HL-60 (cell line): ENCODE measurements around the gene METTL3.

Source experiments
- GABPA ChIP-seq: IDR thresholded peaks from 2 replicates; pipeline ENCODE4 v1.6.1; 2012; ENCODE audit warnings: low read depth
- POLR2AphosphoS5 ChIP-seq: IDR thresholded peaks from 2 replicates; pipeline ENCODE4 v1.6.1; 2012; ENCODE audit warnings: low read depth
- SPI1 ChIP-seq: IDR thresholded peaks from 2 replicates; pipeline ENCODE4 v1.6.1; 2012; ENCODE audit warnings: low read depth, mild to moderate bottlenecking, borderline replicate concordance
- TF ChIP-seq, protein P1 (sequence below): IDR thresholded peaks from 2 replicates; pipeline ENCODE4 v1.6.1; 2012; ENCODE audit warnings: low read depth; ENCODE audit not compliant: insufficient replicate concordance
- TF ChIP-seq, protein P2 (sequence below): IDR thresholded peaks from one replicate; pipeline ENCODE4 v1.5.1; 2011; ENCODE audit warnings: low read length, control low read depth, inconsistent platforms; ENCODE audit not compliant: insufficient read depth

GRCh38 chr14:21528381-21529348, 17.5 kb upstream of the METTL3 start:
- TF ChIP-seq GABPA (no peak), POLR2AphosphoS5 (no peak), SPI1 (no peak)
- TF ChIP-seq, protein P1, sequence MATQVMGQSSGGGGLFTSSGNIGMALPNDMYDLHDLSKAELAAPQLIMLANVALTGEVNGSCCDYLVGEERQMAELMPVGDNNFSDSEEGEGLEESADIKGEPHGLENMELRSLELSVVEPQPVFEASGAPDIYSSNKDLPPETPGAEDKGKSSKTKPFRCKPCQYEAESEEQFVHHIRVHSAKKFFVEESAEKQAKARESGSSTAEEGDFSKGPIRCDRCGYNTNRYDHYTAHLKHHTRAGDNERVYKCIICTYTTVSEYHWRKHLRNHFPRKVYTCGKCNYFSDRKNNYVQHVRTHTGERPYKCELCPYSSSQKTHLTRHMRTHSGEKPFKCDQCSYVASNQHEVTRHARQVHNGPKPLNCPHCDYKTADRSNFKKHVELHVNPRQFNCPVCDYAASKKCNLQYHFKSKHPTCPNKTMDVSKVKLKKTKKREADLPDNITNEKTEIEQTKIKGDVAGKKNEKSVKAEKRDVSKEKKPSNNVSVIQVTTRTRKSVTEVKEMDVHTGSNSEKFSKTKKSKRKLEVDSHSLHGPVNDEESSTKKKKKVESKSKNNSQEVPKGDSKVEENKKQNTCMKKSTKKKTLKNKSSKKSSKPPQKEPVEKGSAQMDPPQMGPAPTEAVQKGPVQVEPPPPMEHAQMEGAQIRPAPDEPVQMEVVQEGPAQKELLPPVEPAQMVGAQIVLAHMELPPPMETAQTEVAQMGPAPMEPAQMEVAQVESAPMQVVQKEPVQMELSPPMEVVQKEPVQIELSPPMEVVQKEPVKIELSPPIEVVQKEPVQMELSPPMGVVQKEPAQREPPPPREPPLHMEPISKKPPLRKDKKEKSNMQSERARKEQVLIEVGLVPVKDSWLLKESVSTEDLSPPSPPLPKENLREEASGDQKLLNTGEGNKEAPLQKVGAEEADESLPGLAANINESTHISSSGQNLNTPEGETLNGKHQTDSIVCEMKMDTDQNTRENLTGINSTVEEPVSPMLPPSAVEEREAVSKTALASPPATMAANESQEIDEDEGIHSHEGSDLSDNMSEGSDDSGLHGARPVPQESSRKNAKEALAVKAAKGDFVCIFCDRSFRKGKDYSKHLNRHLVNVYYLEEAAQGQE, result no peak
- TF ChIP-seq, protein P2, sequence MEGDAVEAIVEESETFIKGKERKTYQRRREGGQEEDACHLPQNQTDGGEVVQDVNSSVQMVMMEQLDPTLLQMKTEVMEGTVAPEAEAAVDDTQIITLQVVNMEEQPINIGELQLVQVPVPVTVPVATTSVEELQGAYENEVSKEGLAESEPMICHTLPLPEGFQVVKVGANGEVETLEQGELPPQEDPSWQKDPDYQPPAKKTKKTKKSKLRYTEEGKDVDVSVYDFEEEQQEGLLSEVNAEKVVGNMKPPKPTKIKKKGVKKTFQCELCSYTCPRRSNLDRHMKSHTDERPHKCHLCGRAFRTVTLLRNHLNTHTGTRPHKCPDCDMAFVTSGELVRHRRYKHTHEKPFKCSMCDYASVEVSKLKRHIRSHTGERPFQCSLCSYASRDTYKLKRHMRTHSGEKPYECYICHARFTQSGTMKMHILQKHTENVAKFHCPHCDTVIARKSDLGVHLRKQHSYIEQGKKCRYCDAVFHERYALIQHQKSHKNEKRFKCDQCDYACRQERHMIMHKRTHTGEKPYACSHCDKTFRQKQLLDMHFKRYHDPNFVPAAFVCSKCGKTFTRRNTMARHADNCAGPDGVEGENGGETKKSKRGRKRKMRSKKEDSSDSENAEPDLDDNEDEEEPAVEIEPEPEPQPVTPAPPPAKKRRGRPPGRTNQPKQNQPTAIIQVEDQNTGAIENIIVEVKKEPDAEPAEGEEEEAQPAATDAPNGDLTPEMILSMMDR, result no peak
